ENCODE results near the gene FKBP2. TPM values are rescaled to one million over a fixed set of nuclear protein-coding genes. Genes with fewer than 3 reads are reported as not detected.

FKBP2 gene
- total and polyA plus RNA-seq, 2 experiments from 2014 or later, result 57.7 to 349 TPM

- Histone ChIP-seq H3K79me2 (no peaks in the 10 kb centered on the region), H3K4me2 (peak within 1 kb of the TSS; percentile 89), H3K9me3 (ENCODE audit: low read depth) (no peaks in the 10 kb centered on the region), H3K4me1 (ENCODE audit: insufficient read depth) (peaks cover 6% of the 10 kb centered on the region), H4K20me1 (ENCODE audit: insufficient read depth, poor library complexity, severe bottlenecking) (no peaks in the 10 kb centered on the region), H3K36me3 (replicated peaks; ENCODE audit: insufficient read depth, low read depth) (no peaks in the 10 kb centered on the region), H3K27ac (no peak within 1 kb of the TSS), H3K4me3 (peak within 1 kb of the TSS; percentile 23), H3K27me3 (peaks cover 66% of the 10 kb centered on the region), H3K9me2 (replicated peaks; ENCODE audit: insufficient read depth) (no peaks in the 10 kb centered on the region), H2AFZ (no peak within 1 kb of the TSS)
- no peak for DNase-seq (ENCODE audit: low spot score)
- WGBS (ENCODE audit: low lambda C conversion rate, missing lambda C conversion rate), result 4% methylated on average over 22 of the region's 45 CpGs
- TF ChIP-seq EZH2 (IDR thresholded peaks at IDR 0.05; ENCODE audit: borderline replicate concordance) (peak; percentile 67), CTCF (IDR thresholded peaks at IDR 0.05; ENCODE audit: poor library complexity) (no peak)
Observed at GRCh38 chr11:64291262-64291751, 50.4 kb downstream of the FKBP2 start, which contains the start of gene KCNK4. TSS of gene KCNK4 (plus strand) at chr11:64291302. CDS start at chr11:64293019, 1,717 bp downstream.

DNA sequence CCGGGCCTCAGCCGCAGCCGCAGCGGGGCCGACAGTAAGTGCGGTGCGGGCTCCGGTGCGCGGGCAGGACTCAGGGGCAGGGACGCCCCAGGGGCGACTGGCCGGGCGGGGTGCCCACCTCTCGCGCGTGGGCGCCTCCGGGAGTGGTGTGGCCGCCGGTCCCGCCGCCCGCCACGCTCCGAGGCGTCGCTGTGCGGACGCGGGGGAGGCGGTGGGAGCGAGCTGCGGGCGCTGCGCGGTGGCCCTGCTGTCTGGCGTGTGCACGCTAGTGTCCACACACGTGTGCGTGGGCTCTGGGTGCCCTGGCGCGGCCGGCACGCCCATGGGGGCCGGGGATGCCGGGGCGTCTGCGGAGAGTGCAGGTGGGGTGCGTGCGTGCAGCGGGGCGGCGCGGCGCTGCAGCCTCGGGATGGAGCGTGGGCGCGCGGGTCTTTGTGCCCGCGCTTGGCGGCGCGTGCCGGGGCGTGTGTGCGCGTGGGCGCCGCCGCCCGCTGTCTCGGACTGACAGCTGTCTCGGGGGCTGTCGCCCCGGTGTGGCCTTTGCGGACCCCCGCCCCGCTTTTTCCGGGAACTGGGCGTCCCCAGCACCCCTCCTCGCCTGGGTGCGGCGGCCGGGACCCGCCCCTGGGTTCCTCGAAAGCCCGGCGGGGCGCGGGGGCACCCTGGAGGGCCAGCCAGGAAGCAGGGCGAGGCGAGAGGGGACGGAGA lies 51.0 kb downstream of the FKBP2 start:
- Histone ChIP-seq H4K20me1 (ENCODE audit: insufficient read depth, poor library complexity, severe bottlenecking) (no peaks in the 10 kb centered on the region), H2AFZ (no peak overlapping the region), H3K4me3 (peak overlapping the region; percentile 23), H3K4me2 (peak overlapping the region; percentile 89), H3K9me3 (ENCODE audit: low read depth) (no peaks in the 10 kb centered on the region), H3K79me2 (no peaks in the 10 kb centered on the region), H3K36me3 (replicated peaks; ENCODE audit: insufficient read depth, low read depth) (no peaks in the 10 kb centered on the region), H3K9me2 (replicated peaks; ENCODE audit: insufficient read depth) (no peaks in the 10 kb centered on the region), H3K4me1 (ENCODE audit: insufficient read depth) (peaks cover 4% of the 10 kb centered on the region), H3K27me3 (peaks cover 72% of the 10 kb centered on the region), H3K27ac (no peak overlapping the region)
- WGBS (ENCODE audit: low lambda C conversion rate, missing lambda C conversion rate), result 6% methylated on average over 21 of the region's 96 CpGs
- DNase-seq (ENCODE audit: low spot score), result no peak
- no peak for TF ChIP-seq CTCF (IDR thresholded peaks at IDR 0.05; ENCODE audit: poor library complexity)
- TF ChIP-seq EZH2 (IDR thresholded peaks at IDR 0.05; ENCODE audit: borderline replicate concordance), result peak; percentile 36
- TF ChIP-seq EZH2phosphoT487 (IDR thresholded peaks at IDR 0.05; ENCODE audit: low read depth, severe bottlenecking, unreplicated experiment), result peak; percentile 39

DNA sequence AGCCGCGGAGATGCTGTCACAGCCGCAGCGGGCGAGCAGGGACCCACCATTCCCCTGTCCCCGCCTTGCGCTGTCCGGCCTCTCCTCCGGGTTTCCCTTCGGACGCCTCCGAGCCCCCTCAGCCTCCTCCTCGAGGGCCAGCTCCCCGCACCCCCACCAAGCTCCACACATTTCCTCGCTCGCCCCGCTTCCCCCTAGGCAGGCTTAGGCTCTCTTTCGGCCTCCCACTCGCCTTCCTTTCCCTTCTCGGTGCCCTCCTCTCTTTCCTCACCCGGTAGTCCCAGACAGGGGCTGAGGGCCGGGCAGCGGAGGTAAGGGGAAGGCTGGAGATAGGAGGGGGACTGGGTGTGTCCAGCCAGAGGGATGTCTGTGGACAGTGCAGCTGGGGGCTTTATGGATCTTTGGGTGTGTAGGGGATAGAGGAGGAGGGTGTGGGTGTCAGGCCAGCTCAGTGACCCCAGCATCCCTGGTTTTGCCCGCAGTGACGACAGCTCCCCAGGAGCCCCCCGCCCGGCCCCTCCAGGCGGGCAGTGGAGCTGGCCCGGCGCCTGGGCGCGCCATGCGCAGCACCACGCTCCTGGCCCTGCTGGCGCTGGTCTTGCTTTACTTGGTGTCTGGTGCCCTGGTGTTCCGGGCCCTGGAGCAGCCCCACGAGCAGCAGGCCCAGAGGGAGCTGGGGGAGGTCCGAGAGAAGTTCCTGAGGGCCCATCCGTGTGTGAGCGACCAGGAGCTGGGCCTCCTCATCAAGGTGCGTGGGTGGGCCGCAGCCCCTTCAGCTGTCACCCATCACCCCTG lies 51.8 kb downstream of the FKBP2 start:
- Histone ChIP-seq H3K9me2 (replicated peaks; ENCODE audit: insufficient read depth) (no peaks in the 10 kb centered on the region), H3K36me3 (replicated peaks; ENCODE audit: insufficient read depth, low read depth) (no peaks in the 10 kb centered on the region), H3K9me3 (ENCODE audit: low read depth) (no peaks in the 10 kb centered on the region), H3K4me2 (peak overlapping the region; percentile 89), H3K27me3 (peaks cover 79% of the 10 kb centered on the region), H4K20me1 (ENCODE audit: insufficient read depth, poor library complexity, severe bottlenecking) (no peaks in the 10 kb centered on the region), H3K79me2 (no peaks in the 10 kb centered on the region), H3K4me3 (peak overlapping the region; percentile 23), H3K27ac (no peak overlapping the region), H3K4me1 (ENCODE audit: insufficient read depth) (peaks cover 4% of the 10 kb centered on the region), H2AFZ (no peak overlapping the region)
- 59% methylated on average over 25 of the region's 42 CpGs for WGBS (ENCODE audit: low lambda C conversion rate, missing lambda C conversion rate)
- TF ChIP-seq EZH2 (IDR thresholded peaks at IDR 0.05; ENCODE audit: borderline replicate concordance) (no peak), EZH2phosphoT487 (IDR thresholded peaks at IDR 0.05; ENCODE audit: low read depth, severe bottlenecking, unreplicated experiment) (peak; percentile 40), CTCF (IDR thresholded peaks at IDR 0.05; ENCODE audit: poor library complexity) (no peak)
- DNase-seq (ENCODE audit: low spot score), result no peak

Other genes with a start within 250 kb of the FKBP2 start
- 0.43 and 0.84 TPM in 2 replicates for gene FLRT1, start 205.2 kb upstream of the FKBP2 start, total RNA-seq
- gene FLRT1, start 205.2 kb upstream of the FKBP2 start, polyA plus RNA-seq, result 0.34 and 0.61 TPM in 2 replicates
- 12.3 and 21.2 TPM in 2 replicates for gene MACROD1, start 75.0 kb upstream of the FKBP2 start, total RNA-seq
- 29.8 and 40.0 TPM in 2 replicates for gene MACROD1, start 75.0 kb upstream of the FKBP2 start, polyA plus RNA-seq
- 113 and 122 TPM in 2 replicates for gene STIP1, start 54.9 kb upstream of the FKBP2 start, total RNA-seq
- 115 and 131 TPM in 2 replicates for gene STIP1, start 54.9 kb upstream of the FKBP2 start, polyA plus RNA-seq
- 0.44 and 1.6 TPM in 2 replicates for gene FERMT3, start 34.4 kb upstream of the FKBP2 start, total RNA-seq
- gene FERMT3, start 34.4 kb upstream of the FKBP2 start, polyA plus RNA-seq, result 2.0 TPM in 1 of 2 replicates, not detected in the other
- gene TRPT1, start 14.9 kb upstream of the FKBP2 start, total RNA-seq, result 26.3 and 52.8 TPM in 2 replicates
- gene TRPT1, start 14.9 kb upstream of the FKBP2 start, polyA plus RNA-seq, result 55.5 and 56.0 TPM in 2 replicates
- gene NUDT22, start 14.8 kb upstream of the FKBP2 start, total RNA-seq, result 42.9 and 49.5 TPM in 2 replicates
- 66.6 and 70.4 TPM in 2 replicates for gene NUDT22, start 14.8 kb upstream of the FKBP2 start, polyA plus RNA-seq
- gene DNAJC4, start 10.5 kb upstream of the FKBP2 start, total RNA-seq, result 12.8 and 13.4 TPM in 2 replicates
- gene DNAJC4, start 10.5 kb upstream of the FKBP2 start, polyA plus RNA-seq, result 58.4 and 61.7 TPM in 2 replicates
- gene VEGFB, start 6.5 kb upstream of the FKBP2 start, total RNA-seq, result 29.1 and 30.5 TPM in 2 replicates
- gene VEGFB, start 6.5 kb upstream of the FKBP2 start, polyA plus RNA-seq, result 116 and 117 TPM in 2 replicates
- gene PPP1R14B, start 5.8 kb downstream of the FKBP2 start, total RNA-seq, result 86.8 and 96.1 TPM in 2 replicates
- gene PPP1R14B, start 5.8 kb downstream of the FKBP2 start, polyA plus RNA-seq, result 222 and 229 TPM in 2 replicates
- gene PLCB3, start 10.4 kb downstream of the FKBP2 start, total RNA-seq, result 21.1 and 23.5 TPM in 2 replicates
- 19.0 and 19.5 TPM in 2 replicates for gene PLCB3, start 10.4 kb downstream of the FKBP2 start, polyA plus RNA-seq
- gene BAD, start 43.6 kb downstream of the FKBP2 start, total RNA-seq, result 52.0 and 74.3 TPM in 2 replicates
- gene BAD, start 43.6 kb downstream of the FKBP2 start, polyA plus RNA-seq, result 122 and 125 TPM in 2 replicates
- gene GPR137, start 44.8 kb downstream of the FKBP2 start, total RNA-seq, result 17.0 and 25.2 TPM in 2 replicates
- gene GPR137, start 44.8 kb downstream of the FKBP2 start, polyA plus RNA-seq, result 62.4 and 63.9 TPM in 2 replicates
- gene KCNK4, start 50.2 kb downstream of the FKBP2 start, total RNA-seq, result not detected in 2 replicates
- not detected in 2 replicates for gene KCNK4, start 50.2 kb downstream of the FKBP2 start, polyA plus RNA-seq
- gene CATSPERZ, start 59.3 kb downstream of the FKBP2 start, total RNA-seq, result not detected in 2 replicates
- gene CATSPERZ, start 59.3 kb downstream of the FKBP2 start, polyA plus RNA-seq, result 0.46 and 0.96 TPM in 2 replicates
- gene ESRRA, start 64.4 kb downstream of the FKBP2 start, total RNA-seq, result 52.1 and 62.0 TPM in 2 replicates
- gene ESRRA, start 64.4 kb downstream of the FKBP2 start, polyA plus RNA-seq, result 51.3 and 57.4 TPM in 2 replicates
- 210 and 244 TPM in 2 replicates for gene TRMT112, start 76.5 kb downstream of the FKBP2 start, total RNA-seq
- 292 and 311 TPM in 2 replicates for gene TRMT112, start 76.5 kb downstream of the FKBP2 start, polyA plus RNA-seq
- gene PRDX5, start 77.0 kb downstream of the FKBP2 start, total RNA-seq, result 261 and 267 TPM in 2 replicates
- gene PRDX5, start 77.0 kb downstream of the FKBP2 start, polyA plus RNA-seq, result 517 and 542 TPM in 2 replicates
- gene CCDC88B, start 99.1 kb downstream of the FKBP2 start, total RNA-seq, result 4.9 TPM in 2 replicates
- 9.1 and 10.0 TPM in 2 replicates for gene CCDC88B, start 99.1 kb downstream of the FKBP2 start, polyA plus RNA-seq
- gene RPS6KA4, start 118.1 kb downstream of the FKBP2 start, total RNA-seq, result 31.3 and 35.9 TPM in 2 replicates
- gene RPS6KA4, start 118.1 kb downstream of the FKBP2 start, polyA plus RNA-seq, result 44.0 and 44.8 TPM in 2 replicates

Data from hepatocyte (in vitro differentiated cells).